Stimulated activated CD8-positive, alpha-beta memory T cell treated with anti-CD3 and anti-CD28 coated beads, Interleukin-15, amount 100 ng/mL, for 1 hour (primary cell): ENCODE measurements around the gene HIVEP3.

Source experiments
- DNase-seq: peaks from one replicate; pipeline ENCODE4 v3.0.0-alpha.2; 2020; ENCODE audit warnings: low read depth

HIVEP3 gene

GRCh38 chr1:41920658-41921057 lies 1.9 kb upstream of the HIVEP3 start:
- no peak for DNase-seq

- peak; percentile 53 for DNase-seq
Measured at GRCh38 chr1:41919764-41920397, 1.2 kb upstream of the HIVEP3 start.

GRCh38 chr1:41919131-41919530 lies 409 bp upstream of the HIVEP3 start:
- DNase-seq = no peak

- DNase-seq = no peak
Measured at GRCh38 chr1:41917835-41918449, 780 bp downstream of the HIVEP3 start.

GRCh38 chr1:41917076-41917475 lies 1.6 kb downstream of the HIVEP3 start:
- no peak for DNase-seq

- no peak for DNase-seq
Measured at GRCh38 chr1:41915786-41916571, 2.7 kb downstream of the HIVEP3 start.

GRCh38 chr1:41914516-41914915 lies 4.2 kb downstream of the HIVEP3 start:
- no peak for DNase-seq

- no peak for DNase-seq
Measured at GRCh38 chr1:41913014-41913413, 5.7 kb downstream of the HIVEP3 start.

- no peak for DNase-seq
Measured at GRCh38 chr1:41908288-41908895, 10.3 kb downstream of the HIVEP3 start.

GRCh38 chr1:41907446-41907845 lies 11.3 kb downstream of the HIVEP3 start:
- no peak for DNase-seq

GRCh38 chr1:41906943-41907342 lies 11.8 kb downstream of the HIVEP3 start:
- no peak for DNase-seq

GRCh38 chr1:41905093-41905675 lies 13.5 kb downstream of the HIVEP3 start:
- DNase-seq = no peak

GRCh38 chr1:41902664-41903063 lies 16.1 kb downstream of the HIVEP3 start:
- DNase-seq = no peak

GRCh38 chr1:41902159-41902577 lies 16.6 kb downstream of the HIVEP3 start:
- DNase-seq = no peak

- no peak for DNase-seq
Measured at GRCh38 chr1:41901551-41901950, 17.2 kb downstream of the HIVEP3 start.

GRCh38 chr1:41900603-41901444 lies 17.9 kb downstream of the HIVEP3 start:
- no peak for DNase-seq

GRCh38 chr1:41898191-41898713 lies 20.5 kb downstream of the HIVEP3 start:
- DNase-seq = peak; percentile 23

- no peak for DNase-seq
Measured at GRCh38 chr1:41895552-41895951, 23.2 kb downstream of the HIVEP3 start.

- DNase-seq = no peak
Measured at GRCh38 chr1:41894808-41895483, 23.8 kb downstream of the HIVEP3 start.

GRCh38 chr1:41894101-41894807 lies 24.5 kb downstream of the HIVEP3 start:
- DNase-seq = no peak
